ENCODE data around the gene KIF26B.

The KIF26B gene

GRCh38 chr1:245582026-245582425 lies 427.2 kb downstream of the KIF26B start:
- peak; percentile 36 for DNase-seq (ENCODE audit: low read depth)
- no peak overlapping the region for H3K4me3 ChIP-seq (ENCODE audit: low read depth, low read length)
- no peak for TF ChIP-seq CTCF (IDR thresholded peaks at IDR 0.05; ENCODE audit: control insufficient read depth, extremely low read depth, insufficient read depth)

GRCh38 chr1:245583081-245583480 lies 428.3 kb downstream of the KIF26B start:
- no peak overlapping the region for H3K4me3 ChIP-seq (ENCODE audit: low read depth, low read length)
- DNase-seq (ENCODE audit: low read depth), result no peak
- TF ChIP-seq CTCF (IDR thresholded peaks at IDR 0.05; ENCODE audit: control insufficient read depth, extremely low read depth, insufficient read depth), result no peak

GRCh38 chr1:245583575-245584330 lies 429.0 kb downstream of the KIF26B start:
- no peak overlapping the region for H3K4me3 ChIP-seq (ENCODE audit: low read depth, low read length)
- DNase-seq (ENCODE audit: low read depth), result no peak
- TF ChIP-seq CTCF (IDR thresholded peaks at IDR 0.05; ENCODE audit: control insufficient read depth, extremely low read depth, insufficient read depth), result no peak

GRCh38 chr1:245585252-245585959 lies 430.6 kb downstream of the KIF26B start:
- DNase-seq (ENCODE audit: low read depth), result no peak
- no peak for TF ChIP-seq CTCF (IDR thresholded peaks at IDR 0.05; ENCODE audit: control insufficient read depth, extremely low read depth, insufficient read depth)
- no peak overlapping the region for H3K4me3 ChIP-seq (ENCODE audit: low read depth, low read length)

- no peak for DNase-seq (ENCODE audit: low read depth)
- no peak for TF ChIP-seq CTCF (IDR thresholded peaks at IDR 0.05; ENCODE audit: control insufficient read depth, extremely low read depth, insufficient read depth)
- no peak overlapping the region for H3K4me3 ChIP-seq (ENCODE audit: low read depth, low read length)
Observed at GRCh38 chr1:245587435-245588115, 432.8 kb downstream of the KIF26B start.

- DNase-seq (ENCODE audit: low read depth), result no peak
- TF ChIP-seq CTCF (IDR thresholded peaks at IDR 0.05; ENCODE audit: control insufficient read depth, extremely low read depth, insufficient read depth), result no peak
- H3K4me3 ChIP-seq (ENCODE audit: low read depth, low read length), result no peak overlapping the region
Observed at GRCh38 chr1:245588116-245588639, 433.4 kb downstream of the KIF26B start.

Data from LNCaP clone FGC (cell line).